Amniotic stem cell (primary cell): Measurements from ENCODE around the gene NLRC5.
"Not testable (repeated sequence)": the region's sequence is repeated elsewhere in the genome, so short reads cannot be mapped to it uniquely, and the experiment has no call there.

Experiments
- DNase-seq: peaks from one replicate; lab custom pipeline; 2025; lab: John Stamatoyannopoulos, UW

Gene NLRC5

GRCh38 chr16:57083485-57084126 lies 94.2 kb downstream of the NLRC5 start:
- no peak for DNase-seq

GRCh38 chr16:57084257-57084770 lies 95.0 kb downstream of the NLRC5 start:
- peak; percentile 32 for DNase-seq

GRCh38 chr16:57084996-57085395 lies 95.6 kb downstream of the NLRC5 start:
- no peak for DNase-seq

GRCh38 chr16:57087003-57087402 lies 97.6 kb downstream of the NLRC5 start:
- no peak for DNase-seq

- no peak for DNase-seq
Observed at GRCh38 chr16:57089406-57089805, 100.0 kb downstream of the NLRC5 start.

GRCh38 chr16:57091200-57091974 lies 102.0 kb downstream of the NLRC5 start:
- DNase-seq: peak; percentile 9

GRCh38 chr16:57091975-57092785 lies 102.8 kb downstream of the NLRC5 start, which contains the start of gene CPNE2:
TSS of gene CPNE2 (plus strand) at chr16:57092583. CDS start at chr16:57110743, 18,160 bp downstream.
- peak; percentile 12 for DNase-seq

GRCh38 chr16:57092786-57093411 lies 103.5 kb downstream of the NLRC5 start:
- DNase-seq: no peak

GRCh38 chr16:57093666-57094564 lies 104.6 kb downstream of the NLRC5 start:
- DNase-seq: no peak

GRCh38 chr16:57094911-57095310 lies 105.6 kb downstream of the NLRC5 start:
- DNase-seq: no peak

GRCh38 chr16:57096192-57096591 lies 106.8 kb downstream of the NLRC5 start:
- no peak for DNase-seq

- DNase-seq: no peak
Observed at GRCh38 chr16:57096793-57097192, 107.4 kb downstream of the NLRC5 start.

GRCh38 chr16:57098188-57098841 lies 109.0 kb downstream of the NLRC5 start:
- no peak for DNase-seq

GRCh38 chr16:57099965-57100364 lies 110.6 kb downstream of the NLRC5 start:
- DNase-seq: not testable (repeated sequence)

- no peak for DNase-seq
Observed at GRCh38 chr16:57100445-57100844, 111.1 kb downstream of the NLRC5 start.

GRCh38 chr16:57102888-57103851 lies 113.8 kb downstream of the NLRC5 start:
- DNase-seq: no peak

- no peak for DNase-seq
Observed at GRCh38 chr16:57104706-57105105, 115.3 kb downstream of the NLRC5 start.

- no peak for DNase-seq
Observed at GRCh38 chr16:57105184-57105583, 115.8 kb downstream of the NLRC5 start.

- DNase-seq: no peak
Observed at GRCh38 chr16:57106767-57107166, 117.4 kb downstream of the NLRC5 start.
